Adipose tissue (tissue), 3 donors: ENCODE data around the gene LEMD2. TPM values are rescaled to one million over a fixed set of nuclear protein-coding genes. Genes with fewer than 3 reads are reported as not detected.
A peak's percentile ranks its signal among the peaks of the same experiment; 100 is the strongest.

ENCODE experiments used
- H3K27ac ChIP-seq: one replicate; pipeline ENCODE4 v1.5.1; 2013; ENCODE audit warnings: low read depth, low read length
- WGBS, 3 donors: extraction: QIAGEN DNeasy Blood & Tissue Kit; methylation state at CpG; one replicate each; pipeline ENCODE4 v1.1.7; 2013; 5-methylcytosine and 5-hydroxymethylcytosine counted together
- polyA plus RNA-seq, 3 donors: library from polyadenylated mRNA; stranded (reverse); fragments of 200-250 nt; gene quantifications; one replicate each; pipeline ENCODE4 v1.2.3, GENCODE V29; 2013
- donor health status: healthy with polysubstance abuse.
- donor health status: Bipolar disorder and iron deficiency.
- donor health status: healthy.

The LEMD2 gene
- polyA plus RNA-seq, 3 donors: 30.3 to 39.5 (median 32.3) TPM

GRCh38 chr6:33801611-33802010 is 12.7 kb upstream of the LEMD2 start:
- H3K27ac ChIP-seq: no peak overlapping the region
- 73 to 90% (median 87%) methylated on average over 5 of the region's 5 CpGs for WGBS, 3 donors

GRCh38 chr6:33800248-33800969 is 11.5 kb upstream of the LEMD2 start:
- WGBS, 3 donors: 81 to 86% (median 83%) methylated on average over 13 of the region's 13 CpGs

GRCh38 chr6:33799454-33800113 is 10.7 kb upstream of the LEMD2 start:
- no peak overlapping the region for H3K27ac ChIP-seq
- WGBS, 3 donors: 40 to 55% (median 46%) methylated on average over 4 of the region's 4 CpGs

More at GRCh38 chr6:33800248-33800969, 11.5 kb upstream of the LEMD2 start:
- no peak overlapping the region for H3K27ac ChIP-seq

GRCh38 chr6:33798343-33798848 is 9.5 kb upstream of the LEMD2 start:
- 69 to 83% (median 81%) methylated on average over 13 of the region's 13 CpGs for WGBS, 3 donors
- no peak overlapping the region for H3K27ac ChIP-seq

- no peak overlapping the region for H3K27ac ChIP-seq
- 71 to 80% (median 75%) methylated on average over 10 of the region's 10 CpGs for WGBS, 3 donors
These were observed 8.9 kb upstream of the LEMD2 start for GRCh38 chr6:33797626-33798342.

- no peak overlapping the region for H3K27ac ChIP-seq
- WGBS, 3 donors: 42 to 56% (median 48%) methylated on average over 14 of the region's 14 CpGs
These were observed 6.1 kb upstream of the LEMD2 start for GRCh38 chr6:33794910-33795623.

- H3K27ac ChIP-seq: no peak overlapping the region
- WGBS, 3 donors: 40 to 73% (median 61%) methylated on average over 10 of the region's 10 CpGs
These were observed 4.1 kb upstream of the LEMD2 start for GRCh38 chr6:33792981-33793380.

- 53 to 69% (median 60%) methylated on average over 7 of the region's 7 CpGs for WGBS, 3 donors
- H3K27ac ChIP-seq: no peak overlapping the region
These were observed 2.7 kb upstream of the LEMD2 start for GRCh38 chr6:33791620-33792019.

- WGBS, 3 donors: 89 to 95% (median 95%) methylated on average over 5 of the region's 5 CpGs
- no peak overlapping the region for H3K27ac ChIP-seq
These were observed 2.0 kb upstream of the LEMD2 start for GRCh38 chr6:33790910-33791309.

- 67 to 83% (median 83%) methylated on average over 2 of the region's 2 CpGs for WGBS, 3 donors
- H3K27ac ChIP-seq: no peak overlapping the region
These were observed 1.4 kb upstream of the LEMD2 start for GRCh38 chr6:33790379-33790778.

- 91 to 92% (median 91%) methylated on average over 11 of the region's 11 CpGs for WGBS, 3 donors
- no peak overlapping the region for H3K27ac ChIP-seq
These were observed 593 bp upstream of the LEMD2 start for GRCh38 chr6:33789550-33789895.

GRCh38 chr6:33787954-33788693 is 806 bp downstream of the LEMD2 start:
- WGBS, 3 donors: 0 to 1% (median 1%) methylated on average over 27 to 53 of the region's 53 CpGs
- peak overlapping the region; percentile 97 for H3K27ac ChIP-seq

- H3K27ac ChIP-seq: peak overlapping the region; percentile 97
- 31 to 46% (median 46%) methylated on average over 7 of the region's 7 CpGs for WGBS, 3 donors
These were observed 1.5 kb downstream of the LEMD2 start for GRCh38 chr6:33787346-33787953.

- 51 to 73% (median 61%) methylated on average over 3 of the region's 3 CpGs for WGBS, 3 donors
- H3K27ac ChIP-seq: no peak overlapping the region
These were observed 2.2 kb downstream of the LEMD2 start for GRCh38 chr6:33786736-33787135.

- H3K27ac ChIP-seq: no peak overlapping the region
- 57 to 71% (median 62%) methylated on average over 3 of the region's 3 CpGs for WGBS, 3 donors
These were observed 3.2 kb downstream of the LEMD2 start for GRCh38 chr6:33785778-33786177.

- WGBS, 3 donors: 77 to 86% (median 78%) methylated on average over 13 of the region's 13 CpGs
- no peak overlapping the region for H3K27ac ChIP-seq
These were observed 4.1 kb downstream of the LEMD2 start for GRCh38 chr6:33784787-33785186.

GRCh38 chr6:33783781-33784520 is 5.0 kb downstream of the LEMD2 start:
- no peak overlapping the region for H3K27ac ChIP-seq
- 92 to 93% (median 93%) methylated on average over 10 of the region's 10 CpGs for WGBS, 3 donors
